Hematopoietic multipotent progenitor cell treated with erythropoietin and hydrocortisone succinate and interleukin-3 and kit ligand, for 6 days (in vitro differentiated cells): ENCODE measurements around the gene ALDH16A1.
A peak's percentile ranks its signal among the peaks of the same experiment; 100 is the strongest.
"Not testable (repeated sequence)": the region's sequence is repeated elsewhere in the genome, so short reads cannot be mapped to it uniquely, and the experiment has no call there.

Source experiments
- DNase-seq: peaks from one replicate; pipeline ENCODE4 v3.0.0-alpha.2; 2015

The ALDH16A1 gene

GRCh38 chr19:49468199-49468598 lies 15.2 kb downstream of the ALDH16A1 start:
- DNase-seq: no peak

GRCh38 chr19:49468746-49469447 lies 15.9 kb downstream of the ALDH16A1 start:
- DNase-seq: peak; percentile 98

GRCh38 chr19:49469828-49470614 lies 17.0 kb downstream of the ALDH16A1 start:
- peak; percentile 80 for DNase-seq

GRCh38 chr19:49470615-49470978 lies 17.6 kb downstream of the ALDH16A1 start:
- no peak for DNase-seq

- DNase-seq: no peak
These were observed 19.9 kb downstream of the ALDH16A1 start for GRCh38 chr19:49472936-49473335.

GRCh38 chr19:49473501-49473867 lies 20.5 kb downstream of the ALDH16A1 start:
- not testable (repeated sequence) for DNase-seq

GRCh38 chr19:49473868-49474541 lies 21.0 kb downstream of the ALDH16A1 start, which contains the start of gene FLT3LG:
Gene FLT3LG, plus strand, starts transcription at chr19:49474215. Its CDS starts 425 bp downstream, at chr19:49474640.
- DNase-seq: peak; percentile 92

- DNase-seq: no peak
These were observed 21.5 kb downstream of the ALDH16A1 start for GRCh38 chr19:49474542-49474924.

GRCh38 chr19:49475191-49475917 lies 22.3 kb downstream of the ALDH16A1 start:
- DNase-seq: peak; percentile 18

- DNase-seq: peak; percentile 74
These were observed 23.2 kb downstream of the ALDH16A1 start for GRCh38 chr19:49475995-49476880.

- no peak for DNase-seq
These were observed 27.1 kb downstream of the ALDH16A1 start for GRCh38 chr19:49479975-49480628.

- DNase-seq: no peak
These were observed 28.1 kb downstream of the ALDH16A1 start for GRCh38 chr19:49481020-49481683.

GRCh38 chr19:49486232-49486631 lies 33.2 kb downstream of the ALDH16A1 start:
- DNase-seq: no peak

- no peak for DNase-seq
These were observed 33.8 kb downstream of the ALDH16A1 start for GRCh38 chr19:49486710-49487276.

GRCh38 chr19:49487277-49488045 lies 34.4 kb downstream of the ALDH16A1 start, which contains the start of gene RPL13A:
Gene RPL13A, plus strand, starts transcription at chr19:49487608. Its CDS starts 22 bp downstream, at chr19:49487630.
- DNase-seq: peak; percentile 99

GRCh38 chr19:49488046-49488862 lies 35.2 kb downstream of the ALDH16A1 start:
- peak; percentile 41 for DNase-seq

GRCh38 chr19:49488863-49489537 lies 36.0 kb downstream of the ALDH16A1 start:
- DNase-seq: peak; percentile 21

- peak; percentile 47 for DNase-seq
These were observed 36.7 kb downstream of the ALDH16A1 start for GRCh38 chr19:49489601-49490167.
